GM15510 (cell line): ENCODE data around the gene PAX3.

ENCODE experiments used
- POLR2A ChIP-seq: IDR thresholded peaks from 3 replicates; pipeline ENCODE4 v1.6.1; 2011; ENCODE audit warnings: borderline replicate concordance; ENCODE audit not compliant: insufficient read length; ENCODE audit errors: extremely low read depth

The PAX3 gene

GRCh38 chr2:222242532-222242931, 56.3 kb downstream of the PAX3 start:
- no peak for TF ChIP-seq POLR2A

GRCh38 chr2:222241128-222241870, 57.5 kb downstream of the PAX3 start:
- no peak for TF ChIP-seq POLR2A

GRCh38 chr2:222240676-222241049, 58.1 kb downstream of the PAX3 start:
- no peak for TF ChIP-seq POLR2A

- TF ChIP-seq POLR2A: no peak
Observed at GRCh38 chr2:222239945-222240675, 58.7 kb downstream of the PAX3 start.

GRCh38 chr2:222239091-222239490, 59.7 kb downstream of the PAX3 start:
- TF ChIP-seq POLR2A: no peak

- TF ChIP-seq POLR2A: no peak
Observed at GRCh38 chr2:222238072-222238471, 60.7 kb downstream of the PAX3 start.

GRCh38 chr2:222232839-222233238, 66.0 kb downstream of the PAX3 start:
- TF ChIP-seq POLR2A: no peak

- TF ChIP-seq POLR2A: no peak
Observed at GRCh38 chr2:222232372-222232771, 66.4 kb downstream of the PAX3 start.

- TF ChIP-seq POLR2A: no peak
Observed at GRCh38 chr2:222228054-222228453, 70.7 kb downstream of the PAX3 start.

- TF ChIP-seq POLR2A: no peak
Observed at GRCh38 chr2:222218786-222219185, 80.0 kb downstream of the PAX3 start.

- TF ChIP-seq POLR2A: no peak
Observed at GRCh38 chr2:222217712-222218111, 81.1 kb downstream of the PAX3 start.

- no peak for TF ChIP-seq POLR2A
Observed at GRCh38 chr2:222214885-222215284, 83.9 kb downstream of the PAX3 start.

- no peak for TF ChIP-seq POLR2A
Observed at GRCh38 chr2:222213049-222213448, 85.7 kb downstream of the PAX3 start.

- no peak for TF ChIP-seq POLR2A
Observed at GRCh38 chr2:222212571-222212970, 86.2 kb downstream of the PAX3 start.

GRCh38 chr2:222208010-222208690, 90.6 kb downstream of the PAX3 start:
- TF ChIP-seq POLR2A: no peak
